GM19193 (cell line): ENCODE results near the gene NAPSA.

Experiments
- POLR2A ChIP-seq: IDR thresholded peaks from 4 replicates; pipeline ENCODE4 v1.6.1; 2011; ENCODE audit not compliant: insufficient read depth, insufficient read length; ENCODE audit errors: extremely low read depth

NAPSA gene

GRCh38 chr19:50365434-50366306, at the start of gene NAPSA:
Gene NAPSA, minus strand, starts transcription at chr19:50365639. Its CDS starts 18 bp downstream, at chr19:50365621.
- no peak for TF ChIP-seq POLR2A

- no peak for TF ChIP-seq POLR2A
Measured at GRCh38 chr19:50413531-50413930, 48.1 kb upstream of the NAPSA start.

GRCh38 chr19:50413096-50413495, 47.7 kb upstream of the NAPSA start:
- TF ChIP-seq POLR2A, result no peak

GRCh38 chr19:50412419-50412818, 47.0 kb upstream of the NAPSA start:
- no peak for TF ChIP-seq POLR2A

- no peak for TF ChIP-seq POLR2A
Measured at GRCh38 chr19:50410109-50410508, 44.7 kb upstream of the NAPSA start.

- no peak for TF ChIP-seq POLR2A
Measured at GRCh38 chr19:50409347-50409746, 43.9 kb upstream of the NAPSA start.

GRCh38 chr19:50406829-50407228, 41.4 kb upstream of the NAPSA start:
- no peak for TF ChIP-seq POLR2A

- TF ChIP-seq POLR2A, result no peak
Measured at GRCh38 chr19:50406156-50406820, 40.8 kb upstream of the NAPSA start.

GRCh38 chr19:50402544-50403301, 37.3 kb upstream of the NAPSA start:
- TF ChIP-seq POLR2A, result no peak

- no peak for TF ChIP-seq POLR2A
Measured at GRCh38 chr19:50401605-50402450, 36.4 kb upstream of the NAPSA start.

- no peak for TF ChIP-seq POLR2A
Measured at GRCh38 chr19:50399368-50399745, 33.9 kb upstream of the NAPSA start.

GRCh38 chr19:50398675-50399367, 33.4 kb upstream of the NAPSA start:
- TF ChIP-seq POLR2A, result no peak

- TF ChIP-seq POLR2A, result no peak
Measured at GRCh38 chr19:50394017-50394416, 28.6 kb upstream of the NAPSA start.

- TF ChIP-seq POLR2A, result no peak
Measured at GRCh38 chr19:50393589-50393988, 28.1 kb upstream of the NAPSA start.
